LNCaP clone FGC (cell line): Measurements from ENCODE around the gene RXRA.

Experiments used
- DNase-seq: peaks from one replicate; pipeline ENCODE4 v3.0.0-alpha.2; 2011; ENCODE audit warnings: low read depth
- H3K4me3 ChIP-seq: 2 replicates; pipeline ENCODE4 v1.5.1; 2011; ENCODE audit warnings: mild to moderate bottlenecking, low read depth, low read length, control low read depth
- TF ChIP-seq, protein P1 (sequence below): IDR thresholded peaks from 2 replicates; pipeline ENCODE4 v1.5.1; 2012; ENCODE audit warnings: mild to moderate bottlenecking; ENCODE audit not compliant: control insufficient read depth, insufficient read depth; ENCODE audit errors: extremely low read depth

Gene RXRA

GRCh38 chr9:134434894-134435506 is 108.7 kb downstream of the RXRA start:
- no peak overlapping the region for H3K4me3 ChIP-seq
- DNase-seq: peak; percentile 97
- TF ChIP-seq, protein P1, sequence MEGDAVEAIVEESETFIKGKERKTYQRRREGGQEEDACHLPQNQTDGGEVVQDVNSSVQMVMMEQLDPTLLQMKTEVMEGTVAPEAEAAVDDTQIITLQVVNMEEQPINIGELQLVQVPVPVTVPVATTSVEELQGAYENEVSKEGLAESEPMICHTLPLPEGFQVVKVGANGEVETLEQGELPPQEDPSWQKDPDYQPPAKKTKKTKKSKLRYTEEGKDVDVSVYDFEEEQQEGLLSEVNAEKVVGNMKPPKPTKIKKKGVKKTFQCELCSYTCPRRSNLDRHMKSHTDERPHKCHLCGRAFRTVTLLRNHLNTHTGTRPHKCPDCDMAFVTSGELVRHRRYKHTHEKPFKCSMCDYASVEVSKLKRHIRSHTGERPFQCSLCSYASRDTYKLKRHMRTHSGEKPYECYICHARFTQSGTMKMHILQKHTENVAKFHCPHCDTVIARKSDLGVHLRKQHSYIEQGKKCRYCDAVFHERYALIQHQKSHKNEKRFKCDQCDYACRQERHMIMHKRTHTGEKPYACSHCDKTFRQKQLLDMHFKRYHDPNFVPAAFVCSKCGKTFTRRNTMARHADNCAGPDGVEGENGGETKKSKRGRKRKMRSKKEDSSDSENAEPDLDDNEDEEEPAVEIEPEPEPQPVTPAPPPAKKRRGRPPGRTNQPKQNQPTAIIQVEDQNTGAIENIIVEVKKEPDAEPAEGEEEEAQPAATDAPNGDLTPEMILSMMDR: no peak

DNA sequence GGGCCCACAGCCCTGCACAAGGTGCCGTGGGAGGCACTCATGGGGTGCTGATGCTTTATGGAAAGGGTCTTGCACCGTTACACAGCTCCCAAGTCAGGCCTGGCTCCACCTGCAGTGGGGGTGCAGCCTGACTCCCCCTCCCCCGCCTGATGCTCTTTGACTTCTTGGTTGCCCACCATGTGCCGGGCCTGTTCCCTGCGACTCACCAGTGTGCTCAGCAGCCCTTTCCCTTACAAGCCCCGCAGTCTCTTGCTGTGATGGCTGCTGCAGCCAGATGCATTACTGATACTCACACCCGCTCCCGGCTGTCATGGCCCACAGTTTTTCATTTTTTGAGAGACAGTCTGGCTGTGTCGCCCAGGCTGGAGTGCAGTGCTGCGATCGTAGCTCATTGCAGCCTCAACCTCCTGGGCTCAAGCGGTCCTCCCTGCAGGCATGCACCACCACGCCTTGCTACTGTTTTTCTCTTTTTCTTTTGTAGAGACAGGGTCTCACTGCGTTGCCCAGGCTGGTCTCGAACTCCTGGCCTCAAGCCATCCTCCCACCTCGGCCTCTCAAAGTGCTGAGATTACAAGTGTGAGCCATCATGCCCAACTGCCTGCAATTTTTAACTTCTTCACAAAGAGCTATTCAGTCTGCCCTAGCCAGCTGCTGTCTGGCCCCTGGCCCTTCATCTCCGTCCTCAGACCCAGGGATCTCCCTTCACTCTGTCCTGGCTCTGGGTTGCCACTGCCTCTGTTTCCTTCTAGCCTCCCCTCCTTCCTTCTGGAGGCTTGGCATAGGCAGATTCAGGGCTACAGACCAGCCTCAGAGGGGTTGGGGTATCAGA is 109.5 kb downstream of the RXRA start:
- DNase-seq: no peak
- TF ChIP-seq, protein P1: no peak

GRCh38 chr9:134436379-134436762 is 110.1 kb downstream of the RXRA start:
- DNase-seq: no peak
- no peak overlapping the region for H3K4me3 ChIP-seq
- TF ChIP-seq, protein P1: no peak

More for the DNA sequence above, 109.5 kb downstream of the RXRA start:
- no peak overlapping the region for H3K4me3 ChIP-seq

- DNase-seq: no peak
- no peak overlapping the region for H3K4me3 ChIP-seq
- TF ChIP-seq, protein P1: no peak
Observed at GRCh38 chr9:134436911-134437310, 110.7 kb downstream of the RXRA start.

- no peak overlapping the region for H3K4me3 ChIP-seq
- TF ChIP-seq, protein P1: no peak
- DNase-seq: no peak
Observed at GRCh38 chr9:134437403-134438194, 111.3 kb downstream of the RXRA start.

- TF ChIP-seq, protein P1: no peak
- H3K4me3 ChIP-seq: no peak overlapping the region
- no peak for DNase-seq
Observed at GRCh38 chr9:134438195-134438788, 112.0 kb downstream of the RXRA start.
